ENCODE results near the gene NRP2.

The NRP2 gene

DNA sequence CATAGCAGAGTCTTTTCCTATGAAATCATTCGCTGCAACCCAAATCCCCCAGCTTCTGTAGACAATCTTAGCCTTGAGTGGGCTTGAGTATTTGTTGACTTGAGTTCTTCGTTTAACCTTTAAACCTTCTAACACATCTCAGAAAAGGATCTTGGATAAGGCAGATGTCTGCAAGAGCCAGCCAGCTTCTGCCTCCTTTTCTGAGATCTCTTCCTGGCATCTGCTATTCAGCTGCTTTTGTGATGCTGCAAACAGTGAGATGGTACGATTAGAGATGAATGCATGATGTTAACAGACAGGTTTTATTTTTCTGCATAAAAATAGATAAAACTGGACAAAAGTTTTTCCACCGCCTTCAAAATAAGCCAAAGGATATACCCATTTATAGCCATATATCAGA is 37.5 kb downstream of the NRP2 start:
- no peaks in the 10 kb centered on the region for H3K27me3 ChIP-seq (replicated peaks; ENCODE audit: control insufficient read depth, insufficient read depth, low read length)
- TF ChIP-seq, protein P1, sequence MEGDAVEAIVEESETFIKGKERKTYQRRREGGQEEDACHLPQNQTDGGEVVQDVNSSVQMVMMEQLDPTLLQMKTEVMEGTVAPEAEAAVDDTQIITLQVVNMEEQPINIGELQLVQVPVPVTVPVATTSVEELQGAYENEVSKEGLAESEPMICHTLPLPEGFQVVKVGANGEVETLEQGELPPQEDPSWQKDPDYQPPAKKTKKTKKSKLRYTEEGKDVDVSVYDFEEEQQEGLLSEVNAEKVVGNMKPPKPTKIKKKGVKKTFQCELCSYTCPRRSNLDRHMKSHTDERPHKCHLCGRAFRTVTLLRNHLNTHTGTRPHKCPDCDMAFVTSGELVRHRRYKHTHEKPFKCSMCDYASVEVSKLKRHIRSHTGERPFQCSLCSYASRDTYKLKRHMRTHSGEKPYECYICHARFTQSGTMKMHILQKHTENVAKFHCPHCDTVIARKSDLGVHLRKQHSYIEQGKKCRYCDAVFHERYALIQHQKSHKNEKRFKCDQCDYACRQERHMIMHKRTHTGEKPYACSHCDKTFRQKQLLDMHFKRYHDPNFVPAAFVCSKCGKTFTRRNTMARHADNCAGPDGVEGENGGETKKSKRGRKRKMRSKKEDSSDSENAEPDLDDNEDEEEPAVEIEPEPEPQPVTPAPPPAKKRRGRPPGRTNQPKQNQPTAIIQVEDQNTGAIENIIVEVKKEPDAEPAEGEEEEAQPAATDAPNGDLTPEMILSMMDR (IDR thresholded peaks at IDR 0.05; ENCODE audit: insufficient read depth, low read length, poor library complexity, severe bottlenecking) = no peak
- no peaks in the 10 kb centered on the region for H3K36me3 ChIP-seq (ENCODE audit: control insufficient read depth, insufficient read depth, low read length)
- DNase-seq (ENCODE audit: extremely low read depth, insufficient read length) = no peak
- H3K4me3 ChIP-seq (replicated peaks; ENCODE audit: low read depth, low read length) = no peak overlapping the region

DNA sequence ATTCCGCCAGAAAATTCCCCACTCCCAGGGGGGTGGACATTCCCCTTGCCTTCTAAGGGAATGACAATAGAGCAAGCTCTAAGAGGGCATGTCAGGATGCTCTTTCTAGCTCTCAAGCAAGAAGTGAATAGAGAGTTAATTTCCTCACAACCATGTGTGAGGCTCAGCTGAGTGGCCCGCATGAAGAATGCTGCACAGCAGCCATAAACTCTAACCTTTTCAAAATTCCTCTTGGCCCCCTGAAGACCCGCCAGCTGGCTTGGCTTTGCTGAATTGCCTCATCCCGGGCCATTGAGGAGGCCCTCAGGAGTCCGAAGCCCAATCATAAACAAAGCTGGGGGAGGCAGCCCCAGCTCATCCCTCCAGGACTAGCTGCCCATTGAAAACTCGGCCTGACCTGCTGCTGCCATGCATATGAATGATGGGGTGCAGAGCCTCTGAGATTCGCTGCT is 38.2 kb downstream of the NRP2 start:
- no peaks in the 10 kb centered on the region for H3K36me3 ChIP-seq (ENCODE audit: control insufficient read depth, insufficient read depth, low read length)
- H3K4me3 ChIP-seq (replicated peaks; ENCODE audit: low read depth, low read length) = no peak overlapping the region
- no peaks in the 10 kb centered on the region for H3K27me3 ChIP-seq (replicated peaks; ENCODE audit: control insufficient read depth, insufficient read depth, low read length)
- TF ChIP-seq, protein P1 (IDR thresholded peaks at IDR 0.05; ENCODE audit: insufficient read depth, low read length, poor library complexity, severe bottlenecking) = no peak
- no peak for DNase-seq (ENCODE audit: extremely low read depth, insufficient read length)

- no peak for DNase-seq (ENCODE audit: extremely low read depth, insufficient read length)
- TF ChIP-seq, protein P1 (IDR thresholded peaks at IDR 0.05; ENCODE audit: insufficient read depth, low read length, poor library complexity, severe bottlenecking) = peak; percentile 47
- no peaks in the 10 kb centered on the region for H3K27me3 ChIP-seq (replicated peaks; ENCODE audit: control insufficient read depth, insufficient read depth, low read length)
- no peak overlapping the region for H3K4me3 ChIP-seq (replicated peaks; ENCODE audit: low read depth, low read length)
- no peaks in the 10 kb centered on the region for H3K36me3 ChIP-seq (ENCODE audit: control insufficient read depth, insufficient read depth, low read length)
These were observed 38.8 kb downstream of the NRP2 start for GRCh38 chr2:205721057-205721449.

GRCh38 chr2:205722283-205722918 is 40.1 kb downstream of the NRP2 start:
- TF ChIP-seq, protein P1 (IDR thresholded peaks at IDR 0.05; ENCODE audit: insufficient read depth, low read length, poor library complexity, severe bottlenecking) = no peak
- no peak overlapping the region for H3K4me3 ChIP-seq (replicated peaks; ENCODE audit: low read depth, low read length)
- no peaks in the 10 kb centered on the region for H3K27me3 ChIP-seq (replicated peaks; ENCODE audit: control insufficient read depth, insufficient read depth, low read length)
- DNase-seq (ENCODE audit: extremely low read depth, insufficient read length) = no peak
- H3K36me3 ChIP-seq (ENCODE audit: control insufficient read depth, insufficient read depth, low read length) = no peaks in the 10 kb centered on the region

DNA sequence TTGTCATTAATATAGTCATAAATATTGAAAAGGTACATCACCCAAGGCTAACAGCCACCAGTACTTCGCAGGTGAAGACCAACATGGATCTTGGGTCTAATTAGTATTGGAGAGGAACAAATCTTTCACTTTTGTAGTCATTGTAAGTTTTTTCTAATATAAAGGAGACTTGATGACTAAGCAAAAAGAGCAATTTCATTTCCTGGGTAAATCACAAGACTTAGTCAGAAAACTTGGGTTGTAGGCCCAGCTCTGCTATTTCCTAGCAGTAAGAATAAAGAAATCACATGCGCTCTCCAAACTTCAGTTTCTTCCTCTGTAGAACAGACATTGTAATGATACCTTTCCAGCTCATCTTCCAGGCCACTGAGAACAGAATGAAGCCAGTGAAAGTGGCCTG is 40.9 kb downstream of the NRP2 start:
- no peaks in the 10 kb centered on the region for H3K36me3 ChIP-seq (ENCODE audit: control insufficient read depth, insufficient read depth, low read length)
- DNase-seq (ENCODE audit: extremely low read depth, insufficient read length) = no peak
- TF ChIP-seq, protein P1 (IDR thresholded peaks at IDR 0.05; ENCODE audit: insufficient read depth, low read length, poor library complexity, severe bottlenecking) = no peak
- no peaks in the 10 kb centered on the region for H3K27me3 ChIP-seq (replicated peaks; ENCODE audit: control insufficient read depth, insufficient read depth, low read length)
- no peak overlapping the region for H3K4me3 ChIP-seq (replicated peaks; ENCODE audit: low read depth, low read length)

DNA sequence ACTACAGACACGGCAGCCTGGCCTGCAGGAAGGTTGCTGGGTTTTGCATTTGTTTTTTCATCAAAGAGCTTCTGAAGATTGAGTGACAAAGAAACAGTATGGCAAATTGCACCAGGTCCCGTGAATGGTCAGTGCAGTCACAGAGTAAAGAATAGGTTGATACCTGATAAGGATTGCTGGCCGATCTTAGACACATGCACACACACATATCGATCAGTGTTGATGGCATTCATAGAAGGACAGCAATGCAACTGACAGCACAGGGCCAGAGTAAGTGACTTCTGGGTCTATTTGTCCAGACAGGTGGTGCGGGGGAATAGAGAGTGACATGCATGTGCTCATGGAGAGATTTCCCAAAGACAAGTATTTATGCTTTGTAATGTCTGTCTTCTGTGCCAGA is 42.8 kb downstream of the NRP2 start:
- TF ChIP-seq, protein P1 (IDR thresholded peaks at IDR 0.05; ENCODE audit: insufficient read depth, low read length, poor library complexity, severe bottlenecking) = no peak
- DNase-seq (ENCODE audit: extremely low read depth, insufficient read length) = no peak
- H3K36me3 ChIP-seq (ENCODE audit: control insufficient read depth, insufficient read depth, low read length) = no peaks in the 10 kb centered on the region

More for the DNA sequence above, 42.8 kb downstream of the NRP2 start:
- no peak overlapping the region for H3K4me3 ChIP-seq (replicated peaks; ENCODE audit: low read depth, low read length)
- H3K27me3 ChIP-seq (replicated peaks; ENCODE audit: control insufficient read depth, insufficient read depth, low read length) = no peaks in the 10 kb centered on the region
